EH (cell line): ENCODE results near the gene CSPG4.

ENCODE experiments used
- DNase-seq: peaks from one replicate; pipeline ENCODE4 v3.0.0-alpha.2; 2015; ENCODE audit warnings: low read depth

CSPG4 gene

DNA sequence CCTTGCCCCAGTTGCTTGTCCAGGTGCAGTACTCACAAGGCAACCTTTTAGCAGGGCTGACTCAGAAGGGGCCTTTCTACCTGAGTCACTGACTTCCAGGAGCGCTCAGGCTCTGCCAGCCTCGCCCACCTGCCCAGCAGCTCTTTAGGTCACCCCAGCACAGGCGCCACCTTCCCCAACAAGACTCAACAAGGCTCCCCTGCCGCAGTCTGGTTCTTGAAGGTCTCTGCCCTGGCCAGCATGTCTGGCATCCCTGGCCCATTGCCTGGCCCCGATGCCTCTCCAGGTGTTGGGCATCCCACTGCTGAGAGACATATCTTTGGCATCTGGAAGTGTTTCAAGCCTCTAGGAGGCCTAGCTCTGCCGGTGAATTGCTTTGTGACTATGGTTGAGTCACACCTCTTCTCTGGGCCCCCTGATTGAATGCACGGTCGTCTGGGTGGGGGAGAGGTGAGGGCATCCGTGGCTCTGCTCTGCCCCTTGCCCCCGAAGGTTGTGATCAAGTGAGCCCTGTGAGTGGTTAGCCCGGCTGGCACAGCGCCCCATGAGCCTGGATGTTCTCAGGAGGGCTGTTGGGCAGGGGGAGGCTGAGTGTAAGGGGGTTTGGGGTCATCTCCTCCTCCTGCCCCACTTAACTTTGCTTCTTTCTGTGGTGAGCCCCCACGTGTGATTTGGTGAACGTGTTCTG, 43.3 kb downstream of the CSPG4 start:
- DNase-seq: peak; percentile 36

DNA sequence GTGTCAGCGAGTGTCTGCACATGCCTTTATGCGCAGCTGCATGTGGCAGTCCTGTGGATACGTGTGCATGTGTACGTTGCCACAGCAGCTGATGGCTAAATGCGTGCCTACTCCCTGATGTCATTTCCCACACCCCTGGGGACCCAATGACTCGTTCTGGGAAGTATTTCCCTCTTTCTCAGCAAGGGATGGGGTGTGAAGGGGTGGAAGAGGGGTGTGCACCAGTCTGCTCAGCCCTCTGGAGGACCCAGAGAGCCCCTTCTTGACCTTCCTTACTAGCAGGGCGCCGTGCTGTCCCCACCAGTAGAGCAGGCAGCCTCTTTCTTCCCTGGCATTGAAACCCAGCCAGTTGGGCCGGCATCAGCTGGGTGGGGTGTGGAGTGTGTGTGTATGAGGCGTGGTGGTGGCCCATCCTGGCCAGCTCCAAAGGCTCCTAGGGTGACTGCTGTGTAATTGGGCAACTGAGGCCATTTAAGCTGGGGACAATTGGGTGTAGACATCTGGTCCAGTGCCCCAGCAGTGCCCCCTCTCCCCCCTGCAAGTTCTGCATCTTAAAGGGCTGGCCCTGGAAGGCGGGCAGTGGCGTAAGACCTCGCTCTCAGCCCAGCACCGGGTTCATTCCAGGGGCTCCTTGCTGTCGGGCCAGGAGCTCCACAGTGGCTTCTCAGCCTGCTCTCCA, 45.7 kb downstream of the CSPG4 start:
- DNase-seq: peak; percentile 100

DNA sequence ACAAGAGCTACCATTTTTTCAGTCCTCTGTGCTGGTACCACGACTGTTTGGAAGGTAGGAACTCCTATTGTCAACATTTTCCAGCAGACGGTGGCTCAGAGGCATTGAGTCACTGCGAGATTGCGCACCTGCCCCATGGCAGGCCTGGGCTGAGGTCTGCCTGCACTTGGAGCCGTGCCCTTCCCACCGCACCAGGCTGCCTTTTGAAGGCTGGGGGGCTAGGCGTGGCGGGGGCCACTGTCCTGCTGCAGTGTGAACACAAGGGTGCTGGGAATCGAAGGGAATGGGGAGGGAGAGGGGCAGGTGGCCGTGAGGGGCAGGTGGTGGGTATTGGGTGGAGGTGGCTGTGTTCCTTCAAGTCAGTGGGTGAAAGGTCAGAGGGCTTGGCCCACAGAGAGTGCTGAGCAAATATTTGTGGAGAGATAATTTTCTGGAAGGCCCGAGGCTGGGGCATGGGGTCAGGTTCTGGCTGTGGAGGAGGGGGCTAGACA, 48.7 kb downstream of the CSPG4 start:
- DNase-seq: no peak

DNA sequence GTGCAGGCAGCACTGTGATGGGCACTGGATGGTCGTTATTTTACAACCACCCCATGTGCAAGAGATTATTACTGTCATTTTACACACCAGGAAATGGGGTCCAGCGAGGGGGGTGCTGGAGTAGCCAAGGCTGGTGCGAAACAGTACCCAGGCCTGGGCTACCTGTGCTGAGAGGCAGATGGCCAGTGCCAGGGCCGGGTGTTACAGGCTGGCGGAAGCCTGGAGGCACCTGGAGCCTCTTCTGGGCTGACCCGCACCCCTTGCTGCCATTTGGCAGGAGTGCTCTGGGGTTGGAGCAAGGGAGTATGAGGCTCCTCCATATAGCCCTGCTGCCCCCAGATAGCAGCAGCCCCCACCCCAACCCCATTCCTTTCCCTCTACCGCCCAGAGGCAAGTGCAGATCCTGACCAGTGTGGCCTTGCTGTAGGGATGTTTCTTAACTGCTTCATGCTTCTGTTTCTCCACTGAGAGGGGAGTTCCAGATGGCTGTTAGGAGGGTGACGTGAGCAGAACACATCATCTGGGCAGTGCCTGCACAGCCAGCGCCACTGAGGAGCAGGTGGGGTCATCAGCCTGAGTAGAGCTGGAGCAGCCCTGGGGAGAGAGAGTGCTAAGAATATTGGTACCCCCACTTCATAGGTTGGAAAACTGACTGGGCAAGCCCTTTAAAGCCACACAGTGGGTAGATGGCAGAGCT, 49.7 kb downstream of the CSPG4 start:
- DNase-seq: no peak

DNA sequence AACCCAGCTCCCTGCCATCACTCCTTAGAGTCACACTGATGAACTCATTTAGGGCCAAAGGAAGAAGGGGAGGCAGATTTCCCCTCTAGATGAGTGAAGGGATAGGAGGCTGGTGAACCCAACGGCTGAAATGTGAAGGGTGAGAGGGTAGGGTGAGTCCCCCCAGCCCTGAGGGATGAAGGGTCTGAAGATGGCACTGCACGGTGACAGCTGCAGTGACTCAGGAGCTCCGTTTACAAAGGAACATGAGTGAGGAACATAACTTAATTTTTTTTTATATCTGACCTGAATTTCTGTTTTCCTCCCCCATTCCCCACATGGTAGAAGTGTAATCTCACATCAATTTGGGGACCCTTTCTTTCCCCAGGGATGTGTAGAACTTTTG, 50.9 kb downstream of the CSPG4 start:
- no peak for DNase-seq

DNA sequence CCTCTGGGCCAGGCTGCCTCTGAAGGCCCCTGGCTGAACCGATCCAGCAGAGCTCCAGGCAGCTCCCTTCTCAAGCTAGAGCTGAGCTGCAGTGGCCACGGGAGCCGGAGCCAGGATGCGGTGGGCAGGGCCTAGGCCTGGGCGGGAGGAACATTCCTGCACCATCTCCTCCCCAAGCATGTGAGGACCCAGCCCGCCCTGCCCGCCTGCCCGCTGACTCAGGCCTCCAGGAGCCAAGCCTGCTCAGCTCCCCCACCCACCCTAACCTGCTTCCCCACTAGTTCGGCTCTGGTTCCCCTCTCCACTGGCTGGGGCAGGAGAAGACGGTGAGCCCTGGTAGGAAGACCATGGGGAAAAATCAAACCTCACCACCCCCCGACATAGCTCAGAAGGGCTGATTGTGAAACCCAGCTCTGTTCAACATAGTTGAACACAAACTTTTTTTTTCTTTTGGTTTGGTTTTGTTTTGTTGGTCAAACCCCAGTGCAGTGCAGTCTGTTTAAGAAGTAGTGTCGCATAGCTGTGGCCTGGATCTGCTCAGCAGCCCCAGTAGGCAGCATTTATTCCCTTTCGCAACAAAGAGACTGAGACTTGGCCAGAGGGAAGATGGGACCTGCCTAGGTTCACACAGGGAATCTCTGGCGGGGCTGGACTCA, 51.4 kb downstream of the CSPG4 start:
- peak; percentile 96 for DNase-seq

DNA sequence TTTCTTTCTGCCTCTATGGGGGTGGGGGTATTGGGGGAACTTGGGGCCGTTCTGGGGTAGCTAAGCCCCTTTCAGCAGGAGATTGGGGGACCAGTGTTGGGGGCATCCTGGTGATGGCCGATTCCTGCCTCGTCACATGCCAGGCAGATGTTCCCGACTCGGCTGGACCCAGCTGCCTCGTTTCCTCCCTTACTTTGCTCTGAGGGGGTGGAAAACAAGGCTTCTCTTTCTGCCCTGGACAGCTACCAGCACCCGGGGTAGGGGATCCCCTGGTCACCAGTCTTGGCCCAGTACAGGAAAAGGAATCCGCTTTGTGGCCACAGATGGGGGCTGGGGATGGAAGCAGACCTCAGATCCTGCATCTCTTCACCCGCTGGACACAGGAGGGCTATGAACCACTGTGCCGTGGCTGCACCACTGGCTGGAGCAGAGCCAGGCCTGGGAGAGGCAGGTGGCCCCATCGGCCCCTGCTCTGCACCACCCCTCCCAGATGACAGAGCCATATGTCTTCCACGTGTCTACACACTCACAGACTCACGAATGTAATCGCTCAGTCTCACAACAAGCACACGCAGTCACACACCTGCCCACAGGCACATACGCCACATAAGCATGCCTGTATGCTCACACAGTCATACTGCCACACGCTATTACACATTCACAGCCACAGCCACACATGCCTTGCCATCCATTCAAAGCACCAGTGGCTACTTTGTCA, 52.6 kb downstream of the CSPG4 start:
- DNase-seq: no peak

DNA sequence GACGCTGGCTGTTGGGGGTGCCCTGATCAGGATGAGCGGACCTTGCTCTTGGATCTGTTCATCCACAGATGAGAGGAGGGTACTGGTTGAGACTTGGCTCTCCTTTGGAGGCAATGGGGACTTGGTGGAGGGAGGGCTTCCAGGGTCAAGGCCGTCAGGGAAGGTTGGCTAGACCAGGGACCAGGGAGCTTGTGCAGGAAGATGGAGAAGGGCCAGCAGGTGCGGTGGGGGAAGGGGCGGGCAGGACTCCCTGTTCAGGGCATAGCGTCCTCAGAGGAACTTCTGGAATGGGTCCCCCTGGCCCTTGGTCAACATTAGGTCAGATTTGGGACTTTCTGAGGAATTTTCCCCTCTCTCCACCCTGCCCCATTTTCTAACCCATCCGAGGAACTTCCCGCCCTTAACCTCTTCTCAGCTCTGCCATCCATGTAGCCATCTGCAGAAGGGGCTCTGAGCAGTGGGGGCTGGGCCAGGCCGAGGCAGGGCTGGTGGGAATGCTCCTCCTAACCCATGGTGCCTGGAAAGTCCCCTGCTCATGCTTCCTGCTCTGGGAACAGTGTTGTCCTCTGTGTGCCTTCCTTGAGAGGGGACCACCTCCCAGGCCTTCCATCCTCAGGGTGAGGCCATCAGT, 53.4 kb downstream of the CSPG4 start:
- DNase-seq: no peak

DNA sequence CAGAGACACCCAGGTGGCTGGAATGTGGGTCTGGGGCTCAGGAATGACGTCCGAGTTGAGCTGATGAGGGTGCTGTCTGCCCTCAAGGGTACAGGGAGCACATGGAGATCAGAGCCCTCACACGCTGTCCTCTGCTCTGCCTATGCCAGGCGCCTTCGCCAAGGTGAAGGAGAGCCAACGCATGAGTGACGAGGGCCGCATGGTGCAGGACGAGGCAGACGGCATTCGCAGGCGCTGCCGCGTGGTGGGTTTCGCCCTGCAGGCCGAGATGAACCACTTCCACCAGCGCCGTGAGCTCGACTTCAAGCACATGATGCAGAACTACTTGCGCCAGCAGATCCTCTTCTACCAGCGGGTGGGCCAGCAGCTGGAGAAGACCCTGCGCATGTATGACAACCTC, 55.8 kb downstream of the CSPG4 start:
- DNase-seq: no peak

DNA sequence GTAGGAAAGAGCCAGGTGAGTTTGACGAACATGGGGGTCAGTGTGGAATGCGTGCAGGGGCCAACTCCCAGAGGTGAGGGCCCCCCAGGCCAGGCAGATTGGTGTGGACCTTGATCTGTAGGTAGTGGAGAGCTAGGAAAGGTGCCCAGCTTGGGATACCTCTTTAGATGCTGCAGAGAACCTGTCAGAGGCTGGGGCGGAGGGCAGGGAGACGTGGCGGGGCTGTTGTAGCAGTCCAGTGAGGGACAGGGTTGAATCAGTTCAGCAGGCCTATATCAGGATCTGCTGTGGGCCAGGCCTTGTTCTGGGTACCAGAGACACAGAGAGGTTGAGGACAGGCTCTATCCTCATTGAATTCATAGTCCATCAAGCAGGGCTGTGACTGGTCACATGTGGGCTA, 56.3 kb downstream of the CSPG4 start:
- DNase-seq: no peak

DNA sequence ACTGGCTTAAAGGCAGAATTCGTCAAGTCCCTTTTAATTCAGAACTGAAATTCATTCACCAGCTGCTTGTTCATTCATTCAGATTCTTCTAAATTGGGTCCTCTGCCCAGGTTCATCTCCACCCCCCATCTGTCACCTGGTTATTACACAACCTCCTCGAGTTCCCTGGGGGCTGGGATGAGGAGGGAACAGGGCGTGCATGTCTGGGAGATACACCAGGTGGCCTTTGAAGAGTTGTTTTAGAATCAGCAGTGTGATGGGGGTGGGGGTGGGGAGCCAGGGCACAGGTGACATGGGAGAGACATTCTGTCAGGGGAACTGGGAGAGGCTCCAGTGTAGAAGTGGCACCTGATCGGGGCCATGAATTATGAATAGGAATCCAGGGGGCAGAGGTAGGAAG, 56.7 kb downstream of the CSPG4 start:
- no peak for DNase-seq

DNA sequence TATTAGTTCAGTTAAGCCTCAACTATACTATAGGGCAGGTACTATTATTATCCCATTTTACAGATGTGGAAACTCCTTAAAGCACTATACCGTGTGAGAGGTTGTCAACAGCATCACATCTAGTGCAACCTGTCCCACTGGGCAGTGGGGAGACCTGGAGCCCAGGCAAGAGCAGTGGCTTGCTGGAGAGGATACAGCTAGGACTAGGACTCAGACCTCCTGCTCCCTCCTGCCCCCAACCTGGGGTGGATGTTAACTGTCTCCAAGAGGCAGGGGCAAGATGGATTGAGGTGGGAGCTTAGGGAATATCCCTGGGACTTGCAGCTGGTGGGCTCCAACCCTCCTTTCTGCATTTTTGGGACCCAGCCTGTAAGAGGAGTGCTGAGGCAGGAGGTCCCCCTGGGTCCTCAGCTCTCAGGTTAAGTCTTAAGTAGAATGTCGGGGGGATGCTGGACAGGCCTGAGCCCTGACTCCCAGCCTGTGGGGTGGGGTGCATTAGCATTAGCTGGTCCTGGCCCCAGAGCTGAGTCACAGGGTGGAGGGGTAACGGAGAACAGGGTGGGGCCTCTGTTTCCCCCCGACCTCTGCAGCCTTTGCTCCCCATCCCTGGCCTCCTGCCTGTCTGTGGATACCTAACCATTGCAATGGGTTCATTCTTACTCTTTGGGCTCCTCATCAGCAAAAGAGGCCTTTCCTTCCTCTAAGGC, 58.3 kb downstream of the CSPG4 start:
- DNase-seq: no peak

DNA sequence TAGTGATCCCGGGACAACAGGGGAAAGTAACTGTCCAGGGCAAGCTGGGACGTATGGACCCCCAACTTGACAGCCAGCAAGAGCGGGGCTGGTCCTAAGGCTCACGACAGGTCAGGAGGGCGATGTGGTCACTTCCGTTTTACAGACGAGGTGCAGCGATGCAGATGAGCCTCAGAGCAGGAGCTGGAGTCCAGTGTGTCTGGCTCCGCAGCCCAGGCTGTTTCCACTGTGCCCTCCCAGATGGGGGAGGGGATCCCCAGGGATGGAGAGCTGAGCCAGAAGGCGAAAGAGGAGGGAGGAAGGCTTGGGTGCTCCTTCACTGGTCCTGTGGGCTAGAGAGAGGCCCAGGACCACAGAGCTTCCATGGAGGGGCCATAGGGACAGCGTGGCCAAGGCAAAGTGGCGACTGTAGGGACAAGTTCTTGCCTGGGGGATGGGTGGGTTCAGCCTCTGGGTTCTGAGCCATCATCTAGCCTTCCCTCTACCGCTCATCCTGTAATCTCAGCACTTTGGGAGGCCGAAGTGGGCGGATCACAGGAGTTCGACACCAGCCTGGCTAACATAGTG, 59.2 kb downstream of the CSPG4 start:
- DNase-seq: no peak

DNA sequence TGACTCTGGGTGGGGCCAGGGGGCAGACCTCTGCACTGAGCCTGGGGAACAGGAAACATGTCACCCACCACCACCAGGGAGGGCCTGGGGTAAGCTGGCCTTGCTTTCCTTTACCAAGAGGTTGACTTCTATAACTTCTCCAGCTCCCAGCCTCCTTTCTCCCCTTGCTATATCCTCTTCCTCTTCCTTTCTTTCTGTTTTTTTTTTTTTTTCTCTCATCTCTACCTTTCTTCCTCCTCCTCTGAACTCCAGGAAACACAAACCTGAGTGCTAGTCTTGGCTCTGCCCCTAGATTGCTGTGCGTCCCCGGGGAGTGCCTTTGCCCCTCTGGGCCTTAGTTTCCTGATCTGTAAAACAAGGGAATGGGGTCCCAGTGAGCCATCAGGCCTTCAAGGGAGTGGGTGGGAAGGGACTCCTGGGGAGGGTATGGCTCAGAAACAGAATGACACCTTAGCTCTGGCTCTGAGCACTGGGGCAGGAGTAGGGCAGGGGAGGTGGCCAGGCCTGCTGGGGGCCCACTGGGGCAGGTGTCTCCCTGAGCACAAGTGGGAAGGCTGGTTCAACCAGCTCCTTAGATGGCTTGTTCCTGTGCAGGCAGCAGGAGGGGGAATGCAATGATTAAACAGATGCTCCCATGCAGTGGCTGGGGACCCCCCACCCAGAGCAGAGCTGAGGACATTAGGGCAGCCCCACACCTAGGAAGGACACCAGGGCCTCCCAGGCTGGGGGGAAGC, 60.7 kb downstream of the CSPG4 start:
- no peak for DNase-seq

DNA sequence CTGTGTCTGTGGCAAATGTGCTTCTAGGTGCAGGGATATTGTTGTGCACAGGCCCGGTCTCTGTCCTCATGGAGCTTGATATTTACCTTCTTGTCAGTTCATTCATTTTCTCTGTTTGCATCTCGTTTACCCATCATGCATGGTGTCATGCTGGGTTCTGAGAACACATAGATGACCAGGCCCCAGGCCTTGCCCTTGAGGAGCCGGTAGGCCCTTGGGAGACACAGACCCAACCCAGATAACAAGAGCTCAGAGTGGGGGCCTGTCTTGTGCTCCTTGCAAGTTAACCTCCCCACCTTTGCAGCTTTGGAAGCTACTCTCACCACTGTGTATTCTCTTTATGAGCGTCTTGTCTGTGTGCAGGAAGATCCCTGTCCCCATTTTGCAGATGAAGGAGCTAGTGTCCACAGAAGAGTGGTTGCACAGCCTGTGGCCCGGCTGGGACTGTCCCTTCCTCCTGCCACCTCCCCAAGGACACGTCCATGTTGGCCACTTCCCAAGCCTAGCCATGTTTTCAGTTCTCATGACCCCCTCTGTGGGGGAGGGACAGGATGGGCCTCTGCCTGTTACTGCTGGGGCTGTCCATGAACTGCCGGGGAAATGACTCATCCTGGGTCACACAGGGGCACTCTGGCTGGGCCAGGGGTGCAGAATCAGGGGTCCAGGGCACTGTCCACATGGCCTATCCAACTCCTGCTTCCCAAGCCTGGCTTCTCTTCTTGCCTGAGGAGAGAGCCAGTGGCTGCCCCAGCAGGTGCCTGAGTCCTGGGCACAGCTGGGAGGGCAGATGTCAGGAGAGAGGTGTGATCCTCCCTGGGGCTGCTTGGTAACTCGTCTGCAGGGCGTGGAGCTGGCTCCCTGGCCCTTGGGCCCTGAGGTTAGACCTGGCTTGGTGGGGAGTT, 61.5 kb downstream of the CSPG4 start:
- peak; percentile 74 for DNase-seq

DNA sequence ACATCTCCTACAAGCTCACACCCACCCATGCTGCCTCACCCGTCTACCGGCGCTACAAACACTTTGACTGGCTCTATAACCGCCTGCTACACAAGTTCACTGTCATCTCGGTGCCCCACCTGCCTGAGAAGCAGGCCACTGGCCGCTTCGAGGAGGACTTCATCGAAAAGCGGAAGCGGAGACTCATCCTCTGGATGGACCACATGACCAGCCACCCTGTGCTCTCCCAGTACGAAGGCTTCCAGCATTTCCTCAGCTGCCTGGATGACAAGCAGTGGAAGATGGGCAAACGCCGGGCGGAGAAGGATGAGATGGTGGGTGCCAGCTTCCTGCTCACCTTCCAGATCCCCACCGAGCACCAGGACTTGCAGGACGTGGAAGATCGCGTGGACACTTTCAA, 62.8 kb downstream of the CSPG4 start:
- DNase-seq: no peak

DNA sequence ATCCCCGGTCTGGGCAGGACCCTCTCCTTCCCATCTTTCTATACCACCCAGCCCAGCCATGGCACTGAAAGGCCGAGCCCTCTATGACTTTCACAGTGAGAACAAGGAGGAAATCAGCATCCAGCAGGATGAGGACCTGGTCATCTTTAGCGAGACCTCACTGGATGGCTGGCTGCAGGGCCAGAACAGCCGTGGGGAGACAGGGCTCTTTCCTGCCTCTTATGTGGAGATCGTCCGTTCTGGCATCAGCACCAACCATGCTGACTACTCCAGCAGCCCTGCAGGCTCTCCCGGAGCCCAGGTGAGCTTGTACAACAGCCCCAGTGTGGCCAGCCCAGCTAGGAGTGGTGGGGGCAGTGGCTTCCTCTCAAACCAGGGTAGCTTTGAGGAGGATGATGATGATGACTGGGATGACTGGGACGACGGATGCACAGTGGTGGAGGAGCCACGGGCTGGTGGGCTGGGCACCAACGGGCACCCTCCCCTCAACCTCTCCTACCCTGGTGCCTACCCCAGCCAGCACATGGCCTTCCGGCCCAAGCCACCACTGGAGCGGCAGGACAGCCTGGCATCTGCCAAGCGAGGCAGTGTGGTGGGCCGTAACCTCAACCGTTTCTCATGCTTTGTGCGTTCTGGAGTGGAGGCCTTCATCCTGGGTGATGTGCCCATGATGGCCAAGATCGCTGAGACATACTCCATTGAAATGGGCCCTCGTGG, 63.4 kb downstream of the CSPG4 start:
- no peak for DNase-seq
